NCI-H1092 treated with DMSO at 0.1 percent for 48 hours (cell line): ENCODE data around the gene CDIPT.

Source experiments
- DNase-seq: peaks from one replicate; lab custom pipeline; 2025; lab: John Stamatoyannopoulos, UW

CDIPT gene

DNA sequence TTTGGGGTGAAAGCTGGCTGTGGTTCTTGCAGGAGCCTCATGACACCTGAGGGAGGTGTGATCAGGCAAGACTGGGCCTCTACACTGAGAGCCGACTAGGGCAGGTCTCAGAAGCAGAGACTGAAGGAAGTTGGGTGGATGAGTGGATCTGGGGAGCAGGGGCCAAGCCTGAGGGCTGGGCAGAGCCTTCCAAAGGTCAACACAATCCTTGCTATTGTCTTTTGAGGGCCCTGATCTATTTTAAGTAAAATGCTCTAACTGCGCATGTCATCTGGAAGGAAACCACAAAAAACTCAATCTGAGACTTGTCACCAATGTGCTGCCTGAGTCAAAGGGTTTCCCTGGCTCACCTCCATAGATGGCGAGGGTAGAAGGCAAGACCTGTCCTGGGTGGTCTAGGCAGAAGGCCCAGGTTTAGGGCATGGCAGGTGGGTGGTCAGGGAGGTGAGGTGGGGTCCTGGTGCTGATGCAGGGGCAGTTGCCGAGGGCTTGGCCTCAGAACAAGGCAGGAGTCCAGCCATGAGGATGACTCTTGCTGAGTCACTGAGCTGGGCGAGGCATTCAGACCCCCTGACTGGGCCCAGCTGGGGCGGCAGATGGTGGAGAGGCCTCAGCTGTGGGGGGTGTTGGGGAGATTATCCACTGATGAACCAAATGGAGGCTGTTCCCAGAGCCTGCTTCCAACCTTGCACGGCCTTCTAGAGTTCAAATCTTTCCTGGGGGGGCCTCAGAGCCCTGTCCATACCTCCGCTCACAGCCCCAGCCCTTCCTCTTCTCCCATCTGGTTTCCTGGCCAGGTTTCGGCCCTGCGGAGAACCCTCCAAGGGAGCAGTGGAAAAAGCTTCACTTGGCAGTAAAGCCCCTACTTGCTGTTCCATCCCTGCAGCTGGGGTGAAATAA is 37.6 kb downstream of the CDIPT start:
- no peak for DNase-seq

GRCh38 chr16:29824589-29825144 is 38.4 kb downstream of the CDIPT start:
- no peak for DNase-seq

- no peak for DNase-seq
Measured at GRCh38 chr16:29821643-29822115, 41.3 kb downstream of the CDIPT start.

- no peak for DNase-seq
Measured at GRCh38 chr16:29820730-29821642, 42.0 kb downstream of the CDIPT start.

GRCh38 chr16:29820271-29820701 is 42.7 kb downstream of the CDIPT start, which contains the start of gene MVP:
MVP (plus strand) TSS chr16:29820462; CDS start chr16:29830550, 10,088 bp downstream.
- no peak for DNase-seq

GRCh38 chr16:29819506-29819905 is 43.5 kb downstream of the CDIPT start:
- no peak for DNase-seq

DNA sequence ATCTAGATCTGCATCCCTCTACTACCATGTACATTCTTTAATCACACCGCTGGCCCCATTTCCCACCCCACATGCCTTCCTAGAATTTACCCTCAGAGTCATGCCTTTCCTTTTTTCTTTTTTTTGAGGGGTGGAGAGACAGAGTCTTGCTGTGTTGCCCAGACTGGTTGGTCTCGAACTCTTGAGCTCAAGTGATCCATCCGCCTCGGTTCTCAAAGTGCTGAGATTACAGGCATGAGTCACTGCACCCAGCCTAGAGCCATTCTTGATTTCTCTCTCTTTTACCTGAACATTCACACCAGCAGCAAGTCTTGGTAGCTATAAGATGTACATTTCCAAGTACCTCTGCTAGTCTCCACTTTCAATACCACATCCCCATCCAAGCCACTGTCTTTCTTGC is 44.9 kb downstream of the CDIPT start:
- DNase-seq, result no peak

GRCh38 chr16:29816694-29817441 is 46.2 kb downstream of the CDIPT start:
- peak; percentile 41 for DNase-seq

DNA sequence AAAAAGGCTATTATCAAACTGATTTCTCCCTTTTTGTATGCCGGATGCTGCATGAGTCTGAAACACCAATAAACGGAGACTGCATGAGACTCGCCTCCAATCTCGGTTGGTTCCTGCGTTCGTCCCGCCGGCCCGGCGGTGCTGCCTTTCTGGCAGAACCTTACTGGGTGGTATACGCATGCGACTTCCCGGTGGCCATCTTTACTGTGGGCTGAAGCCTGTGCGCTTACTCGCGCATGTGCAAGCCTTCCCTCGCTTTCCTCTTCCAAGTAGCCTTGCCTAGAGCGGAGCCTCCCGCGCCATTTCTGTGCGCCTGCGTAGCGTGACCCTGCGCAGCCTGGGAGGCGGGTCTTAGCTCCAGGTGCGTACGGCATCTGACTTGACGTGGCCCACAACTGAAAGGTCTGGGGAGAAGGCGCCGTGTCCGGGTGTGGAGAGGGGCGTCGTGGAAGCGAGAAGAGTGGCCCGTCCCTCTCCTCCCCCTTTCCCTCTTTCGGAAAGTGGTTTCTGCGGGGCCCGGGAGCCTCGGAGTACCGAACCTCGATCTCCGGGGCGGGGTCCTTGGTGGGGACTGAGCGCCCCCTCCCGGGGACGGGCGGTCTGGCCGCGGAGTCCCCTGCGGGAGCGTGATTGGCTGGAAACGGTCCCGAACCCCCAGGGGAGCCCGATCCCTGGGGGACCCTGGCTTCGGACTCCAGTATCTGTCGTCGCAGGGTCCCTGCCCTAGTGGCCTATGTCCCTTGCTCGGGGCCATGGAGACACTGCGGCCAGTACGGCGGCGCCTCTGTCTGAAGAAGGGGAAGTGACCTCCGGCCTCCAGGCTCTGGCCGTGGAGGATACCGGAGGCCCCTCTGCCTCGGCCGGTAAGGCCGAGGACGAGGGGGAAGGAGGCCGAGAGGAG is 47.0 kb downstream of the CDIPT start, which contains the start of gene PAGR1:
TSS of gene PAGR1 (plus strand) at position 360 of the 901 bp plus-strand sequence. CDS start at position 734, 374 bp downstream.
- peak; percentile 99 for DNase-seq

DNA sequence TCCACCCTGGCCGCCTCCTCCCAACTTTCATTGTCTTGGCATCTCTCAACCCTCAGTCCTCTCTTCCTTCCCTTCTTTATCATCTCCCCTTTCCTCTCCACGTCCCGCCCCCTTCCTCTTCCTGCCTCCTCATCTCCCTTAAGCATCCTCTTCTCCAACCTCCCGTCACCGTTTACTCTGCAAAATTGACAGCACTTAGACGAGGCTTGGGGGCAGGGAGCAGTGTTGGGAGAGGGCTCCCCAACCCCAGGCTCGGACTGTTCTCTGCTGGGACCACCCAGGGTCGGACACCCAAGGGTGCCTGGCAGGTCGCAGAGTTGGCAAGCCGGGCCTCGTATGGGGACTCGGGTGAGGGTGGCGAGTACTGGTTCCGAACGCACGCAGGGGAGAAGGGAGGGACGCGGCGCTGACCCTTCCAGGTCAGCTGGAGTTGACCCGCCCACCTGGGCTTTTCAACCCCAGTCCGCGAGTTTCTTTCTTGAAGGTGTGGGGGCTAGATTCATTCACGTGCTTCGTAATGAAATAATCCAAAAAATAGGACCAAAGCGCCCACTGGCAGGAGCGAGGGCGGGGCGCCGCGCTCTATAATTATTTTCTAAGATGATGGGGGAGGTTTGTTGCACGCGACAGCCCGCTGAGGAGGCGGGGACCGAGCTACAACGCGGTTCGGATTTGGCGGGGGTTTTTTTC is 47.8 kb downstream of the CDIPT start:
- DNase-seq, result peak; percentile 79

DNA sequence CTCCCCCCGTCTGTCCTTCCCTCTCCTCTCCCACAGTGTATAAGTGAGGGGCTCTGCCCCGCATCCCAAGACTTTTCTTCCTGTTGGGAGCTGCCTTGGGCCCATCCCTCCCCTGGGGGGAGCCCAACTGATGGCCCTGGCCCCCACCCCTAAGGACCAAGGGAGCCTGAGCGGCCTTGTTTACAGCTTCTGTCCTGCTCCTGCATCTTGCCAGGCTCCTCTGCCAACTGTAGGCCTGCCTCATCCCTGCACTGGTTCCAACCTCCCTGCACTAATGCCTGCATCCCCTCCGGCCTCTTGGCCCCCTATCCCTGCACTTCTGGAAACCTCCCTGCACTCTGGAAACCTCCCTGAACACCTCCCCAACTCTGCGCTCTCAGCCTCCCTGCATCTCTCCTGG is 48.4 kb downstream of the CDIPT start:
- DNase-seq, result no peak

DNA sequence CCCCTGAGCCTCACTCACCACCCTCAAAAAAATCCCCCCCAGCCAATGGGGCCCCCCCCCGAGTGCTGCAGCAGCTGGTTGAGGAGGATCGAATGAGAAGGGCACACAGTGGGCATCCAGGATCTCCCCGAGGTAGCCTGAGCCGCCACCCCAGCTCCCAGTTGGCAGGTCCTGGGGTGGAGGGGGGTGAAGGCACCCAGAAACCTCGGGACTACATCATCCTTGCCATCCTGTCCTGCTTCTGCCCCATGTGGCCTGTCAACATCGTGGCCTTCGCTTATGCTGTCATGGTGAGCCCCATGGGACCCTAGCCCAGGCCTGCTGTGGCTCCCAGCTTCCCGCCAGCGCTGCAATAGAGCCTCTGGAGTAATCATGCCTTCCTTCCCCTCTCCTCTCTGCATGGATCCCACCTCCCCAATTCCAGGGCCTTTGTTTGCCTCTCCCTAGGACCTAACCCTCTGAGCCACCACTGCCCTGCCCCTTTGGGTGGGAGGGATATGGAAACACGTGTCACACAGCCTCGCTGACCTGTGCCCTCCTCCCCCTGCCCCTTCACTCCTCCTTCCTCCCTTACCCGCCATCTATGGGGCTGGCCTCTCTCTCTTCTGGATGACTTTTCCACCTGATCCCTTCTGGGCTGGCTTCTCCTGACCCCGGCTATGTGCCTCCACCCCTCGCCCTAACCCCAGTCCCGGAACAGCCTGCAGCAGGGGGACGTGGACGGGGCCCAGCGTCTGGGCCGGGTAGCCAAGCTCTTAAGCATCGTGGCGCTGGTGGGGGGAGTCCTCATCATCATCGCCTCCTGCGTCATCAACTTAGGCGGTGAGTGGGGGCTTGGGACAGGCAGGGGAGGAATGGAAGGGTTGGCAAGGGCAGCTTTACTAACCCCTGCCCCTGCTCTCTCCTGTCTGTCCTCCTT is 49.1 kb downstream of the CDIPT start:
- DNase-seq, result no peak

DNA sequence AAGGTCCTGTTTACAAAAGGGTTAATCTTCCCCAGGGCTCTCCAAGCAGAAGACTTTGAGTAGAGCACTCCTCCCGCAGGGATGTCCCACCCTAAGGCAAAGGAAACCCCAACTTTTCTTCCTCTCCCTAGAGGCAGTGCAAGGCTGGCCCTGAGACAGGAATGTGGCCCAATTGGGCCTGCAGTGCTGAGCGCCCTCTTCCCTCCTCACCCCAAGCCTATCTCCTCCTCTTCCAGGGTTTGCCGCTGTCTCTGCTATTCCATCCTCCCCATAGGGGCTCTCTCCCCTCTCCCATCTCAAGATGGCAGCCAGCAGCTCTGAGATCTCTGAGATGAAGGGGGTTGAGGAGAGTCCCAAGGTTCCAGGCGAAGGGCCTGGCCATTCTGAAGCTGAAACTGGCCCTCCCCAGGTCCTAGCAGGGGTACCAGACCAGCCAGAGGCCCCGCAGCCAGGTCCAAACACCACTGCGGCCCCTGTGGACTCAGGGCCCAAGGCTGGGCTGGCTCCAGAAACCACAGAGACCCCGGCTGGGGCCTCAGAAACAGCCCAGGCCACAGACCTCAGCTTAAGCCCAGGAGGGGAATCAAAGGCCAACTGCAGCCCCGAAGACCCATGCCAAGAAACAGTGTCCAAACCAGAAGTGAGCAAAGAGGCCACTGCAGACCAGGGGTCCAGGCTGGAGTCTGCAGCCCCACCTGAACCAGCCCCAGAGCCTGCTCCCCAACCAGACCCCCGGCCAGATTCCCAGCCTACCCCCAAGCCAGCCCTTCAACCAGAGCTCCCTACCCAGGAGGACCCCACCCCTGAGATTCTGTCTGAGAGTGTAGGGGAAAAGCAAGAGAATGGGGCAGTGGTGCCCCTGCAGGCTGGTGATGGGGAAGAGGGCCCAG is 50.0 kb downstream of the CDIPT start:
- DNase-seq, result no peak

DNA sequence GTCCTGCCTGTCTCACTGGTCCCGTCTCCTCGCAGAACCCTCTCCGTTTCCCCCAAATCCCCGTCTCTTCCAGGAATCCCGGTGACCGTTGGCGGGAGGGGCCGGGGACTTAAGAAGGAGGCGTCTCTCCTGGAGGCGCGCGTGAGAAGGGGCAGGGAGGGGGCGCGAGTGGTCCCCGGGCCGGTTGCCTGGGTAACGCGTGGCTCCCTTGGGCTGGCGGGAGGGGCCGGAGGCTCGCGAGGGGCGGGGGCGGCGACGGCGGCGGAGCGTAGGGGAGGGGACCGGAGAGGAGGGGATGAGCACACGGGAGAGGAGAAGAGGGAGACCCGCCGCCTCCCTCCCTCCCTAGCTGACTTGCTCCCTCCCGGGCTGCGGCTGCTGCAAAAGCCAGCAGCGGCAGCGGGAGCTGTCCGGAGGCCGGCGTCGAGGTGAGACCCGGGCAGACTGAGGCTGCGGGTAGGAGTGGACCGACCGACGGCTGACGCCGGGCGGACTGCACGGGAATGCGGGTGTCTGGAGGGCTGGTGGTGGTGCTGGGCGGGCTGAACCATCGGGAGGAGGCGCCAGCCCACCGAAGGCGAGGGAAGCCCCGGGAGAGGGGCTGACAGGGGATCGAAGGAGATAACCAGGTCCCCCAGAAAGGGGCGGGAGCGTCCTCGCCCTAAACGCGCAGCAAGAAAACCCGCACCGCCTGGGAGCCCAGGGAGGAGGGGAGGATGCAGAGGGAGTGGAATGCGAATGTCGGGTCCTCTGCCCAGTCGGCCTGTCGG is 50.9 kb downstream of the CDIPT start, which contains the start of gene PRRT2:
TSS of gene PRRT2 (plus strand) at position 298 of the 770 bp plus-strand sequence. CDS start 862 bp downstream, outside the sequence.
- DNase-seq, result peak; percentile 66

- peak; percentile 81 for DNase-seq
Measured at GRCh38 chr16:29811170-29811895, 51.7 kb downstream of the CDIPT start.

- DNase-seq, result no peak
Measured at GRCh38 chr16:29810699-29811169, 52.3 kb downstream of the CDIPT start.
